GM12878 (cell line): ENCODE results near the gene LOXL3. TPM values are rescaled to one million over a fixed set of nuclear protein-coding genes. Genes with fewer than 3 reads are reported as not detected.

Experiments
- ATAC-seq: fragments of 200-7000 bp; cut with Tn5 transposase; 3 replicates; pipeline ENCODE4 v1.9.1; 2020; ENCODE audit warnings: mild to moderate bottlenecking, moderate library complexity
- BruUV-seq: library from RNA; stranded (reverse); fragments of 400-500 nt; replicated peaks from 2 replicates; lab custom pipeline; 2021; lab: Mats Ljungman, UMichigan
- CTCF ChIA-PET: fragments of 300-600 bp; sonication (Branson Sonifier 250); formaldehyde crosslinking; extraction: SDS; loops from one replicate; lab custom pipeline; 2021; ENCODE audit warnings: inconsistent platforms; lab: Yijun Ruan, JAX
- POLR2A ChIA-PET: fragments of 350-600 bp; formaldehyde crosslinking; extraction: SDS; loops from one replicate; lab custom pipeline; 2021; ENCODE audit warnings: inconsistent platforms; lab: Charles Lee
- RAD21 ChIA-PET: fragments of 300-600 bp; sonication (Branson Sonifier 250); formaldehyde crosslinking; loops from one replicate; lab custom pipeline; 2023; ENCODE audit warnings: antibody characterized with exemption; ENCODE audit not compliant: unreplicated experiment; lab: Charles Lee
- SMC1A ChIA-PET: fragments of 300-600 bp; sonication (Branson Sonifier 250); formaldehyde crosslinking; loops from one replicate; lab custom pipeline; 2023; ENCODE audit not compliant: unreplicated experiment, uncharacterized antibody; lab: Charles Lee
- DNase-seq: peaks from one replicate; pipeline ENCODE4 v3.0.0-alpha.2; 2011; ENCODE audit warnings: low read depth, low spot score
- FAIRE-seq: peaks from 3 replicates; lab custom pipeline; 2011; peaks lifted over from hg19 to GRCh38; lab: Jason Lieb, UNC
- H2AFZ ChIP-seq: 2 replicates; pipeline ENCODE4 v1.6.0; 2011; ENCODE audit warnings: low read depth, low read length, control low read depth; ENCODE audit not compliant: control insufficient read depth
- H3K27ac ChIP-seq: 2 replicates; pipeline ENCODE4 v1.5.1; 2011; ENCODE audit warnings: control low read depth; ENCODE audit not compliant: control insufficient read depth, insufficient read depth
- H3K27me3 ChIP-seq, 2 experiments: replicated peaks in 1 of 2; 2 replicates each; pipeline versions ENCODE4 v1.6.0 to v1.6.1; 2011; ENCODE audit warnings: low read length in 1 of 2; ENCODE audit not compliant: control insufficient read depth in 2 of 2, insufficient read depth in 2 of 2
- H3K36me3 ChIP-seq, 2 experiments: 2 replicates each; pipeline ENCODE4 v1.5.1; 2011; ENCODE audit warnings: low read length in 1 of 2; ENCODE audit not compliant: control insufficient read depth in 2 of 2, insufficient read depth in 2 of 2
- H3K4me1 ChIP-seq: 2 replicates; pipeline ENCODE4 v1.6.1; 2011; ENCODE audit warnings: mild to moderate bottlenecking, low read length, moderate library complexity, mixed read lengths; ENCODE audit not compliant: control insufficient read depth, insufficient read depth
- H3K4me2 ChIP-seq: 2 replicates; pipeline ENCODE4 v1.6.0; 2011; ENCODE audit warnings: control low read depth; ENCODE audit not compliant: control insufficient read depth, insufficient read depth
- H3K4me3 ChIP-seq: fragments of 200-600 bp; sonication (generic); 2 replicates; pipeline ENCODE4 v1.5.1; 2016
- H3K79me2 ChIP-seq: 2 replicates; pipeline ENCODE4 v1.6.0; 2011; ENCODE audit warnings: low read length; ENCODE audit not compliant: control insufficient read depth, insufficient read depth
- H3K9ac ChIP-seq: 2 replicates; pipeline ENCODE4 v1.8.0; 2011; ENCODE audit warnings: low read length, control low read depth, mixed read lengths; ENCODE audit not compliant: control insufficient read depth, insufficient read depth
- H3K9me3 ChIP-seq: replicated peaks from 3 replicates; pipeline ENCODE4 v1.5.1; 2011; ENCODE audit warnings: mild to moderate bottlenecking, low read length; ENCODE audit not compliant: control insufficient read depth, insufficient read depth
- H4K20me1 ChIP-seq: 2 replicates; pipeline ENCODE4 v1.6.0; 2011; ENCODE audit not compliant: control insufficient read depth, insufficient read depth
- DPF2 ChIP-seq: fragments of 450-650 bp; IDR thresholded peaks from 2 replicates; pipeline ENCODE4 v1.6.1; 2017; ENCODE audit warnings: mild to moderate bottlenecking
- PKNOX1 ChIP-seq: fragments of 450-650 bp; IDR thresholded peaks from 2 replicates; pipeline ENCODE4 v1.6.1; 2016; ENCODE audit warnings: mild to moderate bottlenecking
- PML ChIP-seq: IDR thresholded peaks from 2 replicates; pipeline ENCODE4 v1.6.1; 2012; ENCODE audit warnings: low read length, inconsistent platforms
- RB1 ChIP-seq: fragments of 450-650 bp; formaldehyde crosslinking; IDR thresholded peaks from 2 replicates; pipeline ENCODE4 v1.6.1; 2017; ENCODE audit warnings: mild to moderate bottlenecking, borderline replicate concordance
- REST ChIP-seq: IDR thresholded peaks from 2 replicates; pipeline ENCODE4 v1.6.1; 2012; ENCODE audit warnings: mild to moderate bottlenecking, low read depth, low read length
- SMC3 ChIP-seq: IDR thresholded peaks from 2 replicates; pipeline ENCODE4 v1.6.1; 2011; ENCODE audit warnings: low read length, improper control_type of control experiment, borderline replicate concordance
- SREBF1 ChIP-seq: IDR thresholded peaks from 2 replicates; pipeline ENCODE4 v1.6.1; 2012; ENCODE audit warnings: mild to moderate bottlenecking, low read length
- STAT1 ChIP-seq: fragments of 450-650 bp; conservative IDR thresholded peaks from 2 replicates; pipeline ENCODE4 v1.6.1; 2014; ENCODE audit warnings: antibody characterized with exemption, mild to moderate bottlenecking
- TBL1XR1 ChIP-seq: IDR thresholded peaks from 2 replicates; pipeline ENCODE4 v1.6.1; 2012; ENCODE audit warnings: low read depth, low read length, improper control_type of control experiment
- YBX1 ChIP-seq: fragments of 450-650 bp; IDR thresholded peaks from 2 replicates; pipeline ENCODE4 v1.6.1; 2016; ENCODE audit warnings: antibody characterized with exemption
- WGBS: methylation state at CpG from one replicate; pipeline ENCODE4 v1.1.6; 2016; ENCODE audit warnings: low lambda C conversion rate; ENCODE audit not compliant: insufficient replicate concordance, insufficient coverage; ENCODE audit errors: missing lambda C conversion rate; 5-methylcytosine and 5-hydroxymethylcytosine counted together
- in situ Hi-C: fragments of 300-500 bp; cut with MboI; formaldehyde crosslinking; loops from 9 replicates; pipeline ENCODE4 v1.14.3; 2018; ENCODE audit warnings: mixed read lengths
- intact Hi-C: fragments of 100-400 bp; cut with micrococcal nuclease; formaldehyde crosslinking; loops from one replicate; pipeline ENCODE4 v1.14.2; 2022; ENCODE audit not compliant: unreplicated experiment
- polyA plus RNA-seq, 11 experiments: library from polyadenylated mRNA; depleted of rRNA in 4 of 11; unstranded in 6 of 11; stranded (reverse) in 5 of 11; fragments of >200 nt; fragmentation: Nextera tagmentation in 4 of 11; fragmentation: Illumina TruSeq in 1 of 11; extraction: Ambion mirVana in 4 of 11; extraction: Trizol in 1 of 11; gene quantifications; 1 replicate in 1 of 11; 2 replicates in 10 of 11; pipeline versions ENCODE4 v1.2.1 to v1.2.3, GENCODE V29; 2011 to 2016; ENCODE audit warnings: inconsistent platforms in 2 of 11, missing spikeins in 2 of 11, low read depth in 1 of 11
- total RNA-seq, 4 experiments: library from RNA; depleted of rRNA in 3 of 4; stranded (reverse); fragments of >200 nt in 3 of 4; fragmentation: Illumina TruSeq in 1 of 4; extraction: Trizol in 1 of 4; gene quantifications; 2 replicates each; pipeline versions ENCODE4 v1.2.1 to v1.2.3, GENCODE V29; 2013 to 2021

Gene LOXL3
- total and polyA plus RNA-seq, 10 of the 15 experiments (the other 5 are each of a cell fraction or from before 2014, with no cell fraction given): 6.2 to 40.9 (median 23.3) TPM

- Histone ChIP-seq H3K27me3 (no peaks in the 10 kb centered on the region), H4K20me1 (no peaks in the 10 kb centered on the region), H3K9ac (no peak overlapping the region), H3K9me3 (no peaks in the 10 kb centered on the region), H3K4me2 (peak overlapping the region; percentile 40), H3K79me2 (peaks cover 40% of the 10 kb centered on the region), H3K4me3 (no peak overlapping the region), H3K36me3 (no peaks in the 10 kb centered on the region; a peak in 1 of 4 replicates), H3K4me1 (peaks cover 18% of the 10 kb centered on the region), H2AFZ (0 out of 2 replicates have a peak overlapping the region, but pooled peaks have one; percentile 21), H3K27ac (peak overlapping the region; percentile 35; the same call in 1 of the 2 replicates)
- WGBS: 54% methylated on average over 3 of the region's 3 CpGs
- DNase-seq (no peak), ATAC-seq (peak; percentile 39), FAIRE-seq (no peak)
- CTCF ChIA-PET: interaction anchor here (0.9 to 14.3 kb wide), 9 partner anchors 9 to 63 kb away, joined by 3 to 96 read pairs (median 13); partner anchors contain the start of genes AUP1, CCDC142, DQX1 and HTRA2
- SMC1A ChIA-PET: interaction anchor here (0.9 to 5.3 kb wide), 6 partner anchors 14 to 89 kb away, joined by 3 to 60 read pairs (median 5); partner anchors contain the start of gene HTRA2
- BruUV-seq: no TSS peak
- RAD21 ChIA-PET: interaction anchor here (1.1 to 8.6 kb wide), 6 partner anchors 14 to 88 kb away, joined by 3 to 94 read pairs (median 8); partner anchors contain the start of gene WBP1
- intact Hi-C loops: no loop called here
- in situ Hi-C loops: no loop called here
- POLR2A ChIA-PET: interaction anchor here (0.7 to 17.8 kb wide), 6 partner anchors 14 to 57 kb away, joined by 3 to 441 read pairs (median 4); no protein-coding TSS in a partner anchor
- TF ChIP-seq SREBF1 (no peak), PKNOX1 (0 out of 2 replicates have a peak, but pooled peaks have one; percentile 9)
Measured at GRCh38 chr2:74546004-74546403, 7.7 kb downstream of the LOXL3 start.

GRCh38 chr2:74544634-74545033, 9.1 kb downstream of the LOXL3 start:
- DNase-seq: no peak
- Histone ChIP-seq H3K27ac (no peak overlapping the region), H3K27me3 (no peaks in the 10 kb centered on the region), H3K4me2 (no peak overlapping the region), H3K9ac (no peak overlapping the region), H3K4me3 (no peak overlapping the region), H2AFZ (no peak overlapping the region), H3K79me2 (peaks cover 28% of the 10 kb centered on the region), H4K20me1 (no peaks in the 10 kb centered on the region), H3K36me3 (no peaks in the 10 kb centered on the region; a peak in 1 of 4 replicates), H3K9me3 (no peaks in the 10 kb centered on the region), H3K4me1 (peaks cover 12% of the 10 kb centered on the region)
- in situ Hi-C loops: no loop called here
- ChIA-PET SMC1A (interaction anchor here (1.0 to 5.3 kb wide), 8 partner anchors 12 to 88 kb away, joined by 3 to 60 read pairs (median 4); partner anchors contain the start of gene HTRA2), CTCF (interaction anchor here (0.8 to 14.3 kb wide), 15 partner anchors 12 to 62 kb away, joined by 3 to 96 read pairs (median 6); partner anchors contain the start of genes AUP1, CCDC142, DQX1 and HTRA2), POLR2A (interaction anchor here (1.1 to 17.8 kb wide), 4 partner anchors 11 to 31 kb away, joined by 4 to 441 read pairs (median 4); partner anchors contain the start of gene DQX1), RAD21 (interaction anchor here (1.2 to 2.6 kb wide), 5 partner anchors 12 to 41 kb away, joined by 3 to 12 read pairs (median 4); no protein-coding TSS in a partner anchor)
- 68% methylated on average over 3 of the region's 3 CpGs for WGBS
- ATAC-seq: no peak
- intact Hi-C loops: loop anchor here (1.0 kb wide), 1 partner anchor 61 kb away; the partner anchor contains the start of gene TTC31
- FAIRE-seq: no peak
- no TSS peak for BruUV-seq
- no peak for TF ChIP-seq REST
- no peak for TF ChIP-seq RB1
- no peak for TF ChIP-seq YBX1
- no peak for TF ChIP-seq PML
- TF ChIP-seq DPF2: no peak
- peak; percentile 28; the same call in 1 of the 2 replicates for TF ChIP-seq SMC3
- no peak for TF ChIP-seq STAT1
- TF ChIP-seq TBL1XR1: no peak
